GM12872 (cell line): ENCODE data around the gene PLSCR3.

Experiments
- CTCF ChIP-seq: IDR thresholded peaks from 3 replicates; pipeline ENCODE4 v1.5.1; 2011; ENCODE audit warnings: low read depth, mild to moderate bottlenecking, low read length, moderate library complexity; ENCODE audit not compliant: insufficient read depth

Gene PLSCR3

GRCh38 chr17:7408863-7409262, 14.5 kb upstream of the PLSCR3 start:
- no peak for TF ChIP-seq CTCF

GRCh38 chr17:7408252-7408727, 14.0 kb upstream of the PLSCR3 start:
- no peak for TF ChIP-seq CTCF

GRCh38 chr17:7407485-7408251, 13.3 kb upstream of the PLSCR3 start, which contains the start of gene NLGN2:
Gene NLGN2 (plus strand): TSS chr17:7407845. CDS start chr17:7408256, 411 bp downstream.
- TF ChIP-seq CTCF = no peak

- no peak for TF ChIP-seq CTCF
Observed at GRCh38 chr17:7407082-7407481, 12.8 kb upstream of the PLSCR3 start.

GRCh38 chr17:7406235-7406825, 12.0 kb upstream of the PLSCR3 start:
- TF ChIP-seq CTCF = no peak

- no peak for TF ChIP-seq CTCF
Observed at GRCh38 chr17:7405350-7406234, 11.3 kb upstream of the PLSCR3 start.
